HL-60 (cell line): ENCODE data around the gene CCDC198.
A peak's percentile ranks its signal among the peaks of the same experiment; 100 is the strongest.

Source experiments
- DNase-seq, 2 experiments: peaks; one replicate each; pipeline ENCODE4 v3.0.0-alpha.2; 2010 to 2020; ENCODE audit warnings: low read depth in 1 of 2, low spot score in 1 of 2
- H3K27ac ChIP-seq: fragments of 250-450 bp; sonication (Bioruptor Pico); replicated peaks from 2 replicates; pipeline ENCODE4 v1.5.1; 2020; ENCODE audit warnings: mild to moderate bottlenecking, moderate library complexity
- H3K27me3 ChIP-seq: fragments of 250-450 bp; sonication (Bioruptor Pico); 2 replicates; pipeline ENCODE4 v1.5.1; 2021; ENCODE audit warnings: mild to moderate bottlenecking, moderate library complexity; ENCODE audit not compliant: insufficient read depth, poor library complexity, severe bottlenecking
- H3K4me3 ChIP-seq: replicated peaks from 2 replicates; pipeline ENCODE4 v1.5.1; 2011; ENCODE audit warnings: mild to moderate bottlenecking, control low read depth, low read length; ENCODE audit not compliant: insufficient read depth
- GABPA ChIP-seq: IDR thresholded peaks from 2 replicates; pipeline ENCODE4 v1.6.1; 2012; ENCODE audit warnings: low read depth
- POLR2AphosphoS5 ChIP-seq: IDR thresholded peaks from 2 replicates; pipeline ENCODE4 v1.6.1; 2012; ENCODE audit warnings: low read depth
- REST ChIP-seq: IDR thresholded peaks from 2 replicates; pipeline ENCODE4 v1.6.1; 2012; ENCODE audit warnings: low read depth; ENCODE audit not compliant: insufficient replicate concordance
- SPI1 ChIP-seq: IDR thresholded peaks from 2 replicates; pipeline ENCODE4 v1.6.1; 2012; ENCODE audit warnings: low read depth, mild to moderate bottlenecking, borderline replicate concordance
- TF ChIP-seq, protein P1 (sequence below): IDR thresholded peaks from one replicate; pipeline ENCODE4 v1.5.1; 2011; ENCODE audit warnings: low read length, control low read depth, inconsistent platforms; ENCODE audit not compliant: insufficient read depth

CCDC198 gene

DNA sequence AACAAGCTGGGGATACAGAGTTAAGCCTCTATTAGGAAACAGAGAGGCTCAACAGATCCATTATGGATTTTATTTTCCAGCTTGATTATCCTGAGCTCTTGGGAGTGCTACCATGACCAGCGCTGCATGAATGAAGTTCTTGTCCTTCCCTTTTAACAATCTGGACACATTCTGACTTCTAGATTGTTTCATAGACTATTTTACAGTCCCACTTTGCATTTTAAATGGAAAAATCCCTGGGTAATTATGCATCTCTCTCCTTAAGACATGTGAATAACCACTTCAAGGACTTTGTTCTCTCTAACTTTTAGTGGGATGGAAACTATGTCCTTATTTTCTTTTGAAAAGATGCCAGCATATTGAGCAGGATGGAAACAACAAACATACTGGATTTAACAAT lies 2.0 kb downstream of the CCDC198 start:
- Histone ChIP-seq H3K4me3 (no peak overlapping the region), H3K27ac (no peak overlapping the region), H3K27me3 (peaks cover 3% of the 10 kb centered on the region)
- DNase-seq = no peak
- TF ChIP-seq SPI1 (no peak), POLR2AphosphoS5 (no peak), REST (no peak), GABPA (no peak)
- TF ChIP-seq, protein P1, sequence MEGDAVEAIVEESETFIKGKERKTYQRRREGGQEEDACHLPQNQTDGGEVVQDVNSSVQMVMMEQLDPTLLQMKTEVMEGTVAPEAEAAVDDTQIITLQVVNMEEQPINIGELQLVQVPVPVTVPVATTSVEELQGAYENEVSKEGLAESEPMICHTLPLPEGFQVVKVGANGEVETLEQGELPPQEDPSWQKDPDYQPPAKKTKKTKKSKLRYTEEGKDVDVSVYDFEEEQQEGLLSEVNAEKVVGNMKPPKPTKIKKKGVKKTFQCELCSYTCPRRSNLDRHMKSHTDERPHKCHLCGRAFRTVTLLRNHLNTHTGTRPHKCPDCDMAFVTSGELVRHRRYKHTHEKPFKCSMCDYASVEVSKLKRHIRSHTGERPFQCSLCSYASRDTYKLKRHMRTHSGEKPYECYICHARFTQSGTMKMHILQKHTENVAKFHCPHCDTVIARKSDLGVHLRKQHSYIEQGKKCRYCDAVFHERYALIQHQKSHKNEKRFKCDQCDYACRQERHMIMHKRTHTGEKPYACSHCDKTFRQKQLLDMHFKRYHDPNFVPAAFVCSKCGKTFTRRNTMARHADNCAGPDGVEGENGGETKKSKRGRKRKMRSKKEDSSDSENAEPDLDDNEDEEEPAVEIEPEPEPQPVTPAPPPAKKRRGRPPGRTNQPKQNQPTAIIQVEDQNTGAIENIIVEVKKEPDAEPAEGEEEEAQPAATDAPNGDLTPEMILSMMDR = no peak

GRCh38 chr14:57487771-57488170 lies 5.9 kb downstream of the CCDC198 start:
- TF ChIP-seq REST = no peak
- no peak for TF ChIP-seq GABPA
- no peak for TF ChIP-seq POLR2AphosphoS5
- TF ChIP-seq, protein P1 = no peak
- TF ChIP-seq SPI1 = no peak
- no peak for DNase-seq

GRCh38 chr14:57486767-57487379 lies 6.8 kb downstream of the CCDC198 start:
- no peak for TF ChIP-seq GABPA
- TF ChIP-seq, protein P1 = peak; percentile 9
- Histone ChIP-seq H3K27ac (no peak overlapping the region), H3K27me3 (no peaks in the 10 kb centered on the region), H3K4me3 (no peak overlapping the region)
- DNase-seq = peak in 1 of 2 experiments; percentile 6

More at GRCh38 chr14:57487771-57488170, 5.9 kb downstream of the CCDC198 start:
- H3K27me3 ChIP-seq = no peaks in the 10 kb centered on the region
- H3K4me3 ChIP-seq = no peak overlapping the region
- H3K27ac ChIP-seq = no peak overlapping the region

DNA sequence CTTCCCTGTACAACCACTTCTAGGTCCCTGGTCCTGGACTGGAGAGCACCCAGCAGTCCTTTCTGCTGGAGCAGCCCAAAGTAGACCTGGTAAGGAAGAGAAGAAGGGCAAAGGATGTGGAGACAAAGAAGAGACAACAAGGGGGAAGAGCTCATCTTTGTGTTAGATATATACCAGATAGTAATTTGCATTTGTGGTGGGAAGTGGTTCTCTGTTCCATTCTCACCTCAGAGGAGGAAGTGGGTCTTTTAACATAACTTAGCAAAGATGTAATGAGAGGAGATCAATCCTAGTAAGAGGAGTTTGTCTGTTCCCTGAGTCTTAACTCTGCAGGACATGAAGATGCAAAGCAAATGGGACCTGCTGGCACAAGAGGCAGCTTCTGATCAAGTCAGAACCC lies 8.0 kb downstream of the CCDC198 start:
- no peak for DNase-seq
- no peak for TF ChIP-seq SPI1
- TF ChIP-seq, protein P1 = no peak
- no peak for TF ChIP-seq GABPA
- no peak overlapping the region for H3K4me3 ChIP-seq
- no peak overlapping the region for H3K27ac ChIP-seq
- H3K27me3 ChIP-seq = no peaks in the 10 kb centered on the region
